ENCODE results near the gene FBXW12. TPM values are rescaled to one million over a fixed set of nuclear protein-coding genes. Genes with fewer than 3 reads are reported as not detected.

Gene FBXW12
- total and polyA plus RNA-seq, 2 of the 8 experiments (the other 6 are each of a cell fraction or from before 2014, with no cell fraction given) = 0.35 to 0.85 TPM

- H3K79me2 ChIP-seq (ENCODE audit: control insufficient read depth in 1 of 2, insufficient read depth in 2 of 2, low read length in 2 of 2) = peaks cover 5 to 34% of the 10 kb centered on the region in 2 experiments; a peak in 3 of 4 replicates
- H3K23ac ChIP-seq (ENCODE audit: insufficient read length) = no peak overlapping the region
- peak overlapping the region; percentile 80; the same call in 1 of the 2 replicates for H3K27ac ChIP-seq (ENCODE audit: low read depth, low read length)
- H3K4me2 ChIP-seq (ENCODE audit: insufficient read depth in 1 of 2, low read depth in 2 of 2, low read length in 2 of 2) = peak overlapping the region; percentile 77 to 81
- H2BK20ac ChIP-seq (ENCODE audit: low read length) = no peak overlapping the region
- no peak overlapping the region for H2BK120ac ChIP-seq (replicated peaks; ENCODE audit: low read depth, low read length)
- peak overlapping the region; percentile 70 for H3K56ac ChIP-seq (replicated peaks; ENCODE audit: insufficient read length, low read depth, low read length)
- peaks cover 3% of the 10 kb centered on the region; the same call in 1 of the 2 replicates for H3K23me2 ChIP-seq (ENCODE audit: low read depth, low read length)
- H2BK12ac ChIP-seq (ENCODE audit: low read depth, low read length) = no peak overlapping the region
- no peak for DNase-seq (ENCODE audit: low read depth in 1 of 2, low spot score in 2 of 2)
- no peak overlapping the region for H3K14ac ChIP-seq (ENCODE audit: insufficient read length)
- CTCF ChIA-PET (ENCODE audit: partially characterized antibody) = interaction anchor here (0.8 to 2.5 kb wide), 9 partner anchors 11 to 548 kb away, joined by 3 to 16 read pairs (median 5); partner anchors contain the start of gene PFKFB4
- H3K36me3 ChIP-seq (ENCODE audit: control insufficient read depth in 2 of 4, insufficient read depth in 4 of 4, low read length in 3 of 4) = peaks cover 3 to 27% (median 13%) of the 10 kb centered on the region in 4 experiments; a peak in 5 of 8 replicates
- H3K9me3 ChIP-seq (ENCODE audit: insufficient read depth in 2 of 2, low read depth in 1 of 2, low read length in 1 of 2) = no peaks in the 10 kb centered on the region
- H3K27me3 ChIP-seq (replicated peaks in 1 of 4; ENCODE audit: control insufficient read depth in 3 of 4, extremely low read depth in 1 of 4, insufficient read depth in 3 of 4, low read length in 3 of 4) = no peaks in the 10 kb centered on the region
- H3K4ac ChIP-seq (replicated peaks; ENCODE audit: insufficient read length, low read depth, low read length) = no peak overlapping the region
- no peak for FAIRE-seq
- H3K9ac ChIP-seq (replicated peaks in 1 of 4; ENCODE audit: extremely low read depth in 1 of 4, low read depth in 3 of 4, low read length in 3 of 4) = peak overlapping the region; percentile 82 to 89 (median 87)
- peaks cover 8% of the 10 kb centered on the region for H3K79me1 ChIP-seq (ENCODE audit: low read depth, low read length)
- H4K91ac ChIP-seq (replicated peaks; ENCODE audit: insufficient read length, low read length) = no peak overlapping the region
- H3K18ac ChIP-seq (ENCODE audit: extremely low read depth, low read length) = no peak overlapping the region; the same call in 1 of the 2 replicates
- peaks cover 0 to 8% (median 3%) of the 10 kb centered on the region in 4 experiments; a peak in 6 of 7 replicates for H3K4me1 ChIP-seq (replicated peaks in 1 of 4; ENCODE audit: control insufficient read depth in 3 of 4, insufficient read depth in 4 of 4, low read length in 3 of 4)
- H4K8ac ChIP-seq (ENCODE audit: extremely low read depth, insufficient read depth, low read length) = peak overlapping the region; percentile 79; the same call in 1 of the 2 replicates
- 2% methylated on average over 21 of the region's 21 CpGs; no CpG with 5 or more reads in 1 of the 2 experiments for WGBS, 2 experiments (ENCODE audit: extremely low coverage in 1 of 2, insufficient coverage in 1 of 2, insufficient read length in 1 of 2, insufficient replicate concordance in 2 of 2, low coverage in 1 of 2, low lambda C conversion rate in 2 of 2, missing lambda C conversion rate in 1 of 2)
- POLR2A ChIA-PET (ENCODE audit: partially characterized antibody) = interaction anchor here (0.8 to 10.3 kb wide), 20 partner anchors 10 to 223 kb away, joined by 3 to 233 read pairs (median 6); partner anchors contain the start of genes PFKFB4, PLXNB1, SHISA5 and ZNF589
- peak overlapping the region; percentile 54; the same call in 1 of the 2 replicates for H2AK5ac ChIP-seq (ENCODE audit: low read depth, low read length)
- TF ChIP-seq POLR2AphosphoS5 (IDR thresholded peaks at IDR 0.05; ENCODE audit: low read depth, low read length) (no peak), BCL11A (IDR thresholded peaks at IDR 0.05; ENCODE audit: low read depth in 2 of 2, low read length in 2 of 2) (no peak), CBX8 (IDR thresholded peaks at IDR 0.05; ENCODE audit: borderline replicate concordance, low read depth, low read length) (no peak), SP4 (IDR thresholded peaks at IDR 0.05; ENCODE audit: low read length) (no peak), MAFK (IDR thresholded peaks at IDR 0.05; ENCODE audit: low read depth, low read length) (no peak)
- no peak overlapping the region for H4K5ac ChIP-seq (ENCODE audit: insufficient read length, low read depth, low read length)
- no peak overlapping the region for H2BK15ac ChIP-seq (ENCODE audit: low read length)
- H2AFZ ChIP-seq (ENCODE audit: low read length) = no peak overlapping the region
- H2BK5ac ChIP-seq (ENCODE audit: low read depth, low read length) = peak overlapping the region; percentile 96
- peaks cover 0 to 4% of the 10 kb centered on the region in 2 experiments for H4K20me1 ChIP-seq (replicated peaks in 1 of 2; ENCODE audit: control insufficient read depth in 1 of 2, insufficient read depth in 2 of 2, low read length in 2 of 2)
- H3K4me3 ChIP-seq (ENCODE audit: extremely low read depth in 1 of 4, insufficient read depth in 2 of 4, low read depth in 3 of 4, low read length in 4 of 4) = peak overlapping the region; percentile 80 to 99 (median 94)
These were observed 68.6 kb downstream of the FBXW12 start for GRCh38 chr3:48440590-48440958.

All from H1 (cell line).